HG02798 (cell line): Measurements from ENCODE around the gene VRK3.
A peak's percentile ranks its signal among the peaks of the same experiment; 100 is the strongest.

ENCODE experiments used
- ATAC-seq: cut with Tn5 transposase; IDR thresholded peaks from one replicate; pipeline ENCODE4 v1.9.1; 2021; ENCODE audit warnings: mild to moderate bottlenecking; ENCODE audit not compliant: unreplicated experiment, poor library complexity

VRK3 gene

DNA sequence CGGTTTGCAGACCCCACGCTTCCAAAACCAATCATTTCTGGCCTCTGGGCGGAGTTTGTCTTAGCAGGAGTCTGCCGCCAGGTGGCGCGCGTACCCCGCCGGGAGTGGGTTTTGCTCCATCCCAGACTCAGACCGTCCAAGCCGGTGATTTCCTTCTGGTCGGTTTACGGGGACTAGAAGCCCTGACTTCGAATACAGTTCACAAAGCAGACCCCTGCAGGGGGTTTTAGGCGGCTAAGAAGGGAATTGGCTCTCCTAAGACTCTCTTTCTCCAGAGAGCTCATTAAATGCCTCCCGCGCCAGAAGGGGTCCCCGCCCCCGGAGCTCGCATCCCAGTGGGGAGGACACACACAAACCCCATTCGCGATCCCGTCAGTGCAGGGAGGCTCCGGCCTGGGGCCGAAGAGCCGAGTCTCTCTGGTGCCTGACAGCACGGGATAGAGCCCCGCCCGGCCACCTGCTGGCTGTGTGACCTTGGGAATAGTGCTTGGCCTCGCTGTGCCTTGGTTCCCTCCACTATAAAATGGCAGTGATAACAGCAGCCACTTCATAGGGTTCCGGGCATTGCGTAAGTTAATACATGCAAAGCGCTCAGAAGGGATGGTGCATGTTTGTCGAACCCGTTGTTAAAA, 87.3 kb downstream of the VRK3 start:
- peak; percentile 34 for ATAC-seq

DNA sequence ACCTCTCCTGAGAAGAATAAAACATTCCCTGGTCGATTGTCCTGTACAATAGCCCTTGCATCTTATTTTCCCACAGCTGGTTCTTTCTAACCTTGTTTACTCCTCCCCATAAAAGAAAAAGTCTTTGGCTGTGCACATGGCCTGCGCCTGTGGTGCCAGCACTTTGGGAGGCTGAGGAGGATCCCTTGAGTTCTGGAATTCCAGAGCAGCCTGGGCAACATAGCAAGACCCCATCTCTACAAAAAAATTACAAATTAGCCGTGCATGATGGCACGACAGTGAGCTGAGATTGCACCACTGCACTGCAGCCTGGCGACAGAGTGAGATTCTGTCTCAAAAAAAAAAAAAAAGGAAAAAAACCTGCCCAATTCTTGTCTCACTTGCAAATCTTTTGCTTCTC, 88.6 kb downstream of the VRK3 start:
- no peak for ATAC-seq

DNA sequence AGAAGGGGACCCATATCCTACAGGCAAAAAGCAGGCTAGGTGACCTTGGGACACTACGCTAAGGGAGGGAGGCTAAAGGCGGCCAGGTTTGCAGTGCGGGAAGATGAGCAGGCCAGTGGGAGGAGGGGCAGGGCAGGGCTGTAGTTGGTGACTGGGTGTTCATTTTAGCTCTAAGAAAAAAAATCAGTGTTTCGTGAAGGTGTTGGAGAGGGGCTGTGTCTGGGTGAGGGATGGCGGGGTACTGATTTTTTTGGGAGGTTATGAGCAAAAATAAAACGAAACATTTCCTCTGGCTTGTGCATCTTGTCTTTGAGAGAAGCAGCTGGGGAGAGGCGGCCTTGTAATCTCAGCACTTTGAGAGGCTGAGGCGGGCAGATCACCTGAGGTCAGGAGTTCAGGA, 91.5 kb downstream of the VRK3 start:
- no peak for ATAC-seq

DNA sequence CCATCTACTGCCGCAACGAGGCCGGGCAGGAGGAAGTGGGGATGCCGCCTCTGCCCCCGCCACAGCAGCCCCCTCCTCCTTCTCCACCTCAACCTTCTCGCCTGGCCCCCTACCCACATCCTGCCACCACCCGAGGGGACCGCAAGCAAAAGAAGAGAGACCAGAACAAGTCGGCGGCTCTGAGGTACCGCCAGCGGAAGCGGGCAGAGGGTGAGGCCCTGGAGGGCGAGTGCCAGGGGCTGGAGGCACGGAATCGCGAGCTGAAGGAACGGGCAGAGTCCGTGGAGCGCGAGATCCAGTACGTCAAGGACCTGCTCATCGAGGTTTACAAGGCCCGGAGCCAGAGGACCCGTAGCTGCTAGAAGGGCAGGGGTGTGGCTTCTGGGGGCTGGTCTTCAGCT, 92.4 kb downstream of the VRK3 start:
- no peak for ATAC-seq

DNA sequence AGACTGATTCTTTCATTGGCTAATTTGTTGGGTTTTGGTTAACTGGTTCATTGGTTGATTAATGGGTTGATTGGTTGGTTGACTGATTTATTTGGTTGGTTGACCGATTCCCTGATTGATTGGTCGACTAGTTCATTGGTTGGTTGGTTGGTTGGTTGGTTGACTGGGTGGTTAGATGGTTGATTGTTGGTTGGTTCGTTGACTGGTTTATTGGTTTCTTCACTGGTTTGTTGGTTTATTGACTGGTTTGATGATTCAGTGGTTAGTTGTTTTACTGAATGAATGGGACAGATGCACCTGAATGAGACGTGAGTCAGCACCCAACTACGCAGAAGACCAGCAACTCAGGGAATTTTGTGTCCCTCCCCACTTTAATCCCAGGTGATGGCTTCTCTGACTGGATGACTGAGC, 93.1 kb downstream of the VRK3 start:
- ATAC-seq, result no peak

DNA sequence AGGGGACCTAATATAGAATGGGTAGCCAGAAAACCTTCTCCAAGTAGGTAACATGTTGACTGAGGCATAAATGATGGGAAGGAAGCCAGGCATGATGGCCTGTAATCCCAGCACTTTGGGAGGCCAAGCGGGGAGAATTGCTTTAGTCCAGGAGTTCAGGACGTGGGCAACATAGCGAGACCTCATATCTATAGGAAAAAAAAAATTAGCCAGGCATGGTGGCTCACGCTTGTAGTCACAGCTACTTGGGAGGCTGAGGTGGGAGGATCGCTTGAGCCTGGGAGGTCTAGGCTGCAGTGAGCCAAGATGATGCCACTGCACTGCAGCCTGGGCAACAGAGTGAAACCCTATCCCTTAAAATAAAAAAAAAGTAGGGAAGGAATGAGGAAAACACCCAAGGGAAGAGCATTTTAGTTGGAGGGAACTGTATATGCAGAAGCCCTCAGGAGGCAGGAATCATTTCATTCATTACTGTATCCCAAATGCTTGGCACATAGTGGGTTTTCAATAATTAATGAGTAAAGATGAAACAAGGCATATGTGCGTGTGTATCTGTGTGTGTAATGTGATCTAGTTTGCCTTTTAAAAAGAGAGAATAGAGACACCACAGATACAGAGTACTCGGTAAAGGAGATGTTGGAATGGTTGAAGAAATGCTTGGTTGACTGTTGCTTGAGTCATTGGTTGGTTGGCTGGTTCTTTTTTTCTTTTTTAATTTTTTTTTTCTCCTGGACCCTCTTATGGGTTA, 93.7 kb downstream of the VRK3 start:
- ATAC-seq, result no peak

DNA sequence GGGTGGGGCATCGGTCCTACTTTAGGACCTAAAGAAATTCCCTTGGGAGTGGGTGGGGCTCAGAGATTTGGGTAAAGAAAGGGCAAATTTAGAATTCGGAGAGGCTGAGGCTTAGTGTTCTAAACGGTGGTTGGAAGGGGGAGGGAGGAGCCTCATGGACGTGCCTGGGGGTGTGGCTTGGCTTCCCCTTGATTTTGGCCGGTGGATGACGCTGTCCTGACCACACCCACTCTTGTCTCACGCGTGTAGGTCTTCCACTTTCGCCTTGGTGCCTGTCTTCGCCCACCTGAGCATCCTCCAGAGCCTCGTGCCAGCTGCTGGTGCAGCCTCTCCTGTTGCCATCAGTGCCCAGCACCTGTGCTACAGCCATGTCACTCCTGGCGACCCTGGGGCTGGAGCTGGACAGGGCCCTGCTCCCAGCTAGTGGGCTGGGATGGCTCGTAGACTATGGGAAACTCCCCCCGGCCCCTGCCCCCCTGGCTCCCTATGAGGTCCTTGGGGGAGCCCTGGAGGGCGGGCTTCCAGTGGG, 94.6 kb downstream of the VRK3 start:
- no peak for ATAC-seq

DNA sequence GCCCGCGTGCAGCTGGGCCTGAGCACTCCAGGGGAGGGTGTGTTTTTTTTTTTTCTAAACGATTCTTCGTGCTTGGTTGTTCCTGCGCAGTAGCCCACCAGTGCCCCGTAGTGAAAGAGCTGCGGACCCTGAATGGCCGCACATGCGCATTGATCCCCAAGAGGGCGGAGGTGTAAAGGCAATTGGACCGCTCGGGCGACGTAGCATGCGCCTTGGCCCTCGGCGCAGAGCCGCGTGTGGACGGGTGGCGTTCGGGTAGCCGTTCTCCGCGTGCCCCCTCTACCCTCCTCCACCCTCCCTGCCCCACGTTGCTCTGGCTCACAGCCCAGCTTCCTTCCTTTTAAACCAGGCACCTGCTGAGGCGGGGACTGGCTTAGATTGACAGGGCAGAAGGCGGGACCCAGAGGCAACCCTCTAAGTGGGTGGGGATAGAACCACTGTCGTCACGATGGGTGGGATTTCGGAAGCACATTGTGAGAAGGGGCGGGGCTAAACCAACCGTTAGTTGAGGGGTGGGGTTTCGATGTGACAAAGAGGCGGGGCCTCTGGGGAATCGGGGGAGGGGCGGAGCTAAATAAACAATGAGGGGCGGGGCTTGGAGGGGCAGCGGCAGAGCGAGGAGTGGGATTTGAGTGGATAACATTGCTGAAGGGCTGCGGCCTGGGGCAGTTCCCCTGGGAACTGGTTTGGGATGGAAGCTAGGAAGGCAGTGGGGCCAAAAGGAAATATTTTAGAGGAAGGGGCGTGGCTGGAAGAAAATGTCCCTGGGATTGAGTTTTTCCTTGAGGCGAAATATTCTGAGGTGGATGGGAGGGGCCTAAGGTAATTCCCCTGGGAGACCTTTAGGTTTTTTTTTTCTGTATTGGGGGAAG, 95.3 kb downstream of the VRK3 start:
- peak; percentile 73 for ATAC-seq

DNA sequence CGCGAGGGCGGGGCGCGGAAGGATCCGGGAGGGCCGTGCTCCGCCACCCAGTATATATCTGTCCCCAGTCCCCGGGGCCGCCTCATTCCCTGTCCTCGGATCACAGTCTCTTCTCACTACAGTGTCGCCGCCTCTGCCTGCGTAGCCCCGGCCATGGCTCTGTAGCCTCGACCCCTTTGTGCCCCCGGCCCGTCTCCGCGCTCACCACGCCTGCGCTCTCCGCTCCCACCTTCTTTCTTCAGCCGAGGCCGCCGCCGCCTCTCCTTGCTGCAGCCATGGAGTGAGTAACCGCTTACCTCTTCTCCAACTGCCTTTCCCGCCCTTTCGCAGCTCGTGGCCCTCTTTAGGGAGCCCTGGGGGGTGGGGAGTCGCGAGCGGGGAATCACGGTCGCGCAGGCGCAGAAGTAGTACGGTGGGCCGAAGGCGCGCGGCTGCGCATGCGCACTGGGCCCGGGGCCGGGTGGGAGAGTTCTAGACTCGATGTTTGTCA, 96.0 kb downstream of the VRK3 start, which contains the start of the genes ATF5 and NUP62:
Gene ATF5 (plus strand): TSS at position 85 of the 490 bp plus-strand sequence. CDS start 1,646 bp downstream, outside the sequence.
Gene NUP62 (minus strand): TSS at position 384 of the 490 bp plus-strand sequence. CDS start 19,697 bp downstream, outside the sequence.
- peak; percentile 66 for ATAC-seq

DNA sequence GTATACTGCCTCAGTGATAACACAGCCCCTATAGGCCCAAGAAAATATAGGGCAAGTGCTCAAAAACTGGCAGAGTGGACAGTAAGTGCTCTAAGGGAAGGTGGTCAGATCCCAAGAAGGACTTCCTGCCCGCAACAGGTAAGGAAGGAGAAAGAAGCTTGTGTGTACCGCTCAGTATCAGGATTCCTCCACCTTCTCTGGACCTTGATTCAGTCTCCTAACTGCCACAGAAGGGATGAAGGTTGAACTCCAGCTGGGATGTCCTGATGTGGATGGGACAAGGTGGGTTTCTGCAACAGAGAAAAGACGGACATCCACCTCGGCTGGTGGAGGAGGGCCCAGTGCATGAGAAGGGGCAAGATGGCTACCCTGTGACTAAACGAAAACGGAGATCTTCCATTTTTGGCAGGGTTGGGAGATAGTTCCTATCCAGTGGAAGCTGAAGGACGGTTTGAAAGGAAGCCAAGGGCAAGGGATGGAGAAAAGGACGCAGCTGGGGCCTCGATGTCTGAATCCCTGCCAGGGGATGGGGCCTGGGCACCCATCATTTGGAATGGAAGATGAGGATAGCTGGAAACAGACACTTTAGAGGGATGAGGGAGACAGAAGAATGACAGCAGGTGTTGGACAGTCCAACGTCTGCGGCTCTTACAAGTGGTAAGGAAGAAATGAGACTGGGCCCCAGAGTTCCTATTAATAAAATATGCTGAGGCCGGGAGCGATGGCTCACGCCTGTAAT, 97.5 kb downstream of the VRK3 start:
- ATAC-seq, result no peak

DNA sequence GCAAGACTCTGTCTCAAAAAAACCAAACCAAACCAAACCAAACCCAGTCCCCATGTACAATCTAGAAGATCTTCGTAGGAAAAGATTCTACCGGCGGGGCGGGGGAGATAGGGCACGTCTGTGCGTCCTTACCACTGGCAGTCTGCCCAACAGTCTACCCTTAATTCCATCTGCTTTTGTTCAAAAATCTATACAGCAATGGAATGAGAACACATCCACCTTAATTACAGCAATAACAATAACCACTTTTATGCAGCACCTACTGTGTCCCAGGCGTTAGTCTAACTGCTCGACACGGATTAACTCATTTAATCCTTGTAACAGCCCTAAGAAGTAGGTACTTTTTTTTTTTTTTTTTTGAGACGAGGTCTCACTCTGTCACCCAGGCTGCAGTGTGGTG, 98.7 kb downstream of the VRK3 start:
- ATAC-seq, result no peak
